Epithelial cell of esophagus (primary cell): ENCODE results near the gene FASTK.
A peak's percentile ranks its signal among the peaks of the same experiment; 100 is the strongest.

Experiments used
- DNase-seq: peaks from one replicate; pipeline ENCODE4 v3.0.0; 2010; ENCODE audit warnings: low read depth
- H3K4me3 ChIP-seq: 2 replicates; pipeline ENCODE4 v1.5.1; 2011; ENCODE audit warnings: mild to moderate bottlenecking, low read length, control low read depth
- TF ChIP-seq, protein P1 (sequence below): IDR thresholded peaks from 2 replicates; pipeline ENCODE4 v1.5.1; 2011; ENCODE audit warnings: low read depth, mild to moderate bottlenecking, low read length, control low read depth, inconsistent platforms; ENCODE audit not compliant: insufficient read depth; ENCODE audit errors: missing control alignments

The FASTK gene

DNA sequence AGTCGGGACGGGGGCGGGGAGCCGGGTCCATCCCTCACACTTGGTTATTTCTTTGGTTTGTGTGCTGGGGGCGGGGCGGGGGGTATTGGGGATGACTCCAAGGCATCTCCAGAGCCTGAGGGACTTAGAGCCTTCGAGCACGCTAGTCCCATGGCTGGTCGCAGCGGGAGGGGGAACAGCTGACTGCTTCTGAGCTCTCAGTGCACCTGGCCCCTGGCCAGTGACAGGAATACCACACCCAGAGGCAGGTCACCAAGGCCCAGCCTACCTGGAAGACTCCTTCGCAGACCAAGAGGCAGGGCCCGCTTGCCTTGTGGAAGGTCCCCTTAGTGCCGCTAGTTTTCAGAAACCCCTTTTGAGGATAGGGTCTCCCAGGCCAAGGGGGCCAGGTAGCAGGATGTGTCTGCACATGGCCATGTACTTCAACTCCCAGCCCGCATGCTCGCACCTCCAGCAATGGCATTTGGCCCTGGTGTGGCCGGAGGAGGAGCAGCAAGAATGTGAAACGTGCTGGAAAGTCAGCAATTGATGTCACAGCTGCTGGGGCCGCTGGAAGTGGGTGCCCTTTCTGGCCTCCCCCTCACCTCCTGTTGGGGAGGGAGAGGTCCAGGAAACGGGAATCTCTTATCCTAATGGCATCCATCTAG, 46.0 kb upstream of the FASTK start:
- DNase-seq = no peak
- no peak overlapping the region for H3K4me3 ChIP-seq
- TF ChIP-seq, protein P1, sequence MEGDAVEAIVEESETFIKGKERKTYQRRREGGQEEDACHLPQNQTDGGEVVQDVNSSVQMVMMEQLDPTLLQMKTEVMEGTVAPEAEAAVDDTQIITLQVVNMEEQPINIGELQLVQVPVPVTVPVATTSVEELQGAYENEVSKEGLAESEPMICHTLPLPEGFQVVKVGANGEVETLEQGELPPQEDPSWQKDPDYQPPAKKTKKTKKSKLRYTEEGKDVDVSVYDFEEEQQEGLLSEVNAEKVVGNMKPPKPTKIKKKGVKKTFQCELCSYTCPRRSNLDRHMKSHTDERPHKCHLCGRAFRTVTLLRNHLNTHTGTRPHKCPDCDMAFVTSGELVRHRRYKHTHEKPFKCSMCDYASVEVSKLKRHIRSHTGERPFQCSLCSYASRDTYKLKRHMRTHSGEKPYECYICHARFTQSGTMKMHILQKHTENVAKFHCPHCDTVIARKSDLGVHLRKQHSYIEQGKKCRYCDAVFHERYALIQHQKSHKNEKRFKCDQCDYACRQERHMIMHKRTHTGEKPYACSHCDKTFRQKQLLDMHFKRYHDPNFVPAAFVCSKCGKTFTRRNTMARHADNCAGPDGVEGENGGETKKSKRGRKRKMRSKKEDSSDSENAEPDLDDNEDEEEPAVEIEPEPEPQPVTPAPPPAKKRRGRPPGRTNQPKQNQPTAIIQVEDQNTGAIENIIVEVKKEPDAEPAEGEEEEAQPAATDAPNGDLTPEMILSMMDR = no peak

DNA sequence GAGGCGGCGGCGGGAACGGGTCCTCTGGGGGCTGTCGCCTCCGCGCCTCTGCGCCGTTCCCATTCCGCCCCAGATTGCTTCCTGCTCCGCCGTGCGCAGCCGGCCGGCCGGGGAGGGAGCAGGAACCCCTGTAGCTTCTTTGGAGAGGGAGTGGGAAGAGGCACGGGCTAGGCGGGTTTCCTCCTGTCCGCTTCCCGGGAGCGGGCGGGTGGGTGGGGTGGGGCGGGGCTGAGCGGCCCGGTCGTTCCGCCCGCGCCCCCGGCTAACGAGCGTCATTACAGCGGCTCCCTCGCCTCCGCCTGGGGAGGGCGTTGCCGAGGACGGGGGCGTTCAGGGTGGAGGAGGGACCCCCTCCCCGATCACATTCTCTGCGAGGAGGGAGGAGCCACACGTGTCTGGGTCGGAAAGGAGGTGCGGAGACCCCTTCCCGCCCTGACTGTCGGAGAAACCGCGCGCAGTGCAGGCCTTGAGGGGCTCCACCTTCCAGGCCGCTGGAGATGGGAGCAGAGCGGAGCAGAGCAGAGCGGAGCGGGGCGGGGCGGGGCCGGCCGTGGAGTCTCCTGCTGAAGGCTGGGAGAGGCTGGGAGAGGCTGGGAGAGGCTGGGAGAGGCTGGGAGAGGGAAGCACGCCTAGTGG, 45.4 kb upstream of the FASTK start:
- DNase-seq = no peak
- TF ChIP-seq, protein P1 = no peak
- no peak overlapping the region for H3K4me3 ChIP-seq

DNA sequence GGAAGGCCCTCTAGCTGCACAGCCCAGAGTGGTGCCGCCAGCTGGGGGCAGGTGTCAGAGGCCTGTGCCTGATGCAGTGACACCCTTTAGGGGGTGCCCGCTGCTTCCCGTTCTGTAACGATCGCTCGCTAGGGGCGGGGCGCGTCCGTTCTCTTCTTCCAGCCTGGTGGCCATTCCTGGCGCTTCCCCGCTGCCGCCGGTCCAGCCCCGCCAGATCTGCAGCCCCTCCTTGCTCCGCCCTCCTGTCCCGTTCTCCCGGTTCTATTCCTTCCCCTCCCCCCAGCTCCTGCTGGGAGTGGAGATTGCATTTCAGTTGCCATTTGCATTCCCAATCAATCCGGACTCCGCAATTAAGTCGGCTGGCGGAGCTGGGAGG, 44.8 kb upstream of the FASTK start:
- TF ChIP-seq, protein P1 = peak; percentile 15
- DNase-seq = no peak
- peak overlapping the region; percentile 2 for H3K4me3 ChIP-seq

DNA sequence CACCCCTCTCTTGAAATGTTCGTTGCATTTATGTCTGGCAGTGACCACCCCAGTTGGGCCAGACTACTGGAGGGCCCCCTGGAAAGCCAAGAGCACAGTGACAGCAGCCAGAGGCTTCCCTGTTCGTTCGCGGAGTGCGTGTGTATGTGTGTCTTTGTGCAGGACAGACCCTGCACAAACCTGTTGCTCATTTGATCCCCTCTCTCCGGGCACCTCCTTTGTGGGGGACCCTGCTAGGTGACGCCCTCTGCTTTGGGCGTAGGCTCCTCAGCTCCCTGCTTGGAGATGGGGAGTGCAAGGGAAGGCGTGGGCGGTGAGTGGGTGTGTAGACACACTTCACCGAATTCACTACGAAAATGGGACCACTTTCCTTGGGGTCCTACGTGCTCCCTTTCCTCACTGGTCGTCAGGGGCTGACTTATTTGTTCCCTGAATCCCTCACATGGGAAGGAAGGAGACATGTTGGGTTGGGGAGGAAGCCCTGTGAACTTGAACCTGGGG, 44.3 kb upstream of the FASTK start:
- H3K4me3 ChIP-seq = peak overlapping the region; percentile 2
- DNase-seq = no peak
- TF ChIP-seq, protein P1 = no peak

DNA sequence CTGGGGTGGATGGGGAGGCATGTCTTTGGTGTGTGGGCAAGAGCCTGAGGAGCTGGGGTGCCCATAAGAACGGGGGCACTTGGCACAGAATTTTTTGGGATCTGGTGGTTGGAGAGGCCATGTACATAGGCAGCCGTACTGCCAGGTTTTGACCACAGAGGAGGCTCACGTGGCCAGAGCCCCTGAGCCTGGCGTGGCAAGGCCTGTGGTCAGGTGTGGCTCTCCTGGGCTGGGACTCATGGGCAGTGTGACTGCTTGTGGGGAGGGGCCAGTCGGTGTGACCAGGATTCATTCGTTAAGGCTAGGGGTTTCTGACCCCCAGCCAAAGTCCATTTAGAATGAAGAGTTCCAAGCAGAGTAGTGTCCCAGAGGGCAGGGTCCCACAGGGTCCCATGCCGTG, 43.9 kb upstream of the FASTK start:
- H3K4me3 ChIP-seq = no peak overlapping the region
- TF ChIP-seq, protein P1 = no peak
- DNase-seq = no peak

DNA sequence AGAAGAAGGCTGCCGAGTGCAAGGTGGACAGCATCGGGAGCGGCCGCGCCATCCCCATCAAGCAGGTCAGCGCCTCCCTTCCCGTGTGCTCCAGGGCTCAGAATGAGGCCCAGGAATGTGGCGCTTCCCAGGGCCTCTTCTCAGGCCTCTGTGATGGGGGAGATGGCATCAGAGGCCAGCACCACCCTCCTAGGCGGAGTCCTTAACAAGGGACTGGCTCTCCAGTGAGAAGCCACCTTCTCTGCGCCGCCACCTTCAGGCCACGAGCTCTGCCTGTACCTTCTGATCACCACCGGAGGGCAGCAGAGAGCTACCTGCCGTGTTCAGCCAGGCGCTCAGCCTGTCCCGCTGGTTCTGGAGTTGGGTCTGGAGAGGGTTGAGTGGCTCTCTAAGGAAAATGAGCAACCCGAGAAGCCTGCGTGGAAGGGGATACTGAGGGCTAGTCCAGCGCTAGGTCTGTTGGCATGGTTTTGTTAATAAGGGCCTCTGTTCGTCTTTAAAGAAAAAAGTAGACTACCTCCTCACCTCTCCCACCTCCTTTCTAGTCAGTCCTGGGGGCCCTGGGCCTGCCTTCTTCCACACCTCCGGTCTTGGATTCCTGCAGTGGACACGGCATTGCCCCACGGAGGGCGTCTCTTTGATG, 43.3 kb upstream of the FASTK start:
- DNase-seq = peak; percentile 90
- TF ChIP-seq, protein P1 = peak; percentile 100

More for the DNA sequence above, 43.3 kb upstream of the FASTK start:
- H3K4me3 ChIP-seq = no peak overlapping the region
